Measurements from ENCODE around the gene UTS2B. TPM values are rescaled to one million over a fixed set of nuclear protein-coding genes. Genes with fewer than 3 reads are reported as not detected.

The UTS2B gene
- total and polyA plus RNA-seq, 2 of the 13 experiments (the other 11 are each of a cell fraction or from before 2014, with no cell fraction given) = 0.03 to 0.46 TPM

- TF ChIP-seq HNF1A (IDR thresholded peaks at IDR 0.05; ENCODE audit: low read depth) (peak; percentile 29; the same call in 1 of the 2 replicates), HNF1A (CRISPR knock-in tag; IDR thresholded peaks at IDR 0.05; ENCODE audit: borderline replicate concordance) (no peak), CENPX (CRISPR knock-in tag; IDR thresholded peaks at IDR 0.05) (no peak), DNMT3B (CRISPR knock-in tag; conservative IDR thresholded peaks at IDR 0.05) (peak; percentile 68; the same call in 1 of the 2 replicates), FOXO1 (CRISPR knock-in tag; IDR thresholded peaks at IDR 0.05) (peak; percentile 48; the same call in 1 of the 2 replicates), ZBTB34 (CRISPR knock-in tag; IDR thresholded peaks at IDR 0.05) (no peak), POLR2G (IDR thresholded peaks at IDR 0.05; ENCODE audit: low read depth, low read length) (peak; percentile 81), ZNF431 (CRISPR knock-in tag; IDR thresholded peaks at IDR 0.05; ENCODE audit: borderline replicate concordance, low read depth) (no peak; the same call in 1 of the 2 replicates), RFXANK (CRISPR knock-in tag; IDR thresholded peaks at IDR 0.05) (peak; percentile 63; the same call in 1 of the 2 replicates)
- TF ChIP-seq, protein P1, sequence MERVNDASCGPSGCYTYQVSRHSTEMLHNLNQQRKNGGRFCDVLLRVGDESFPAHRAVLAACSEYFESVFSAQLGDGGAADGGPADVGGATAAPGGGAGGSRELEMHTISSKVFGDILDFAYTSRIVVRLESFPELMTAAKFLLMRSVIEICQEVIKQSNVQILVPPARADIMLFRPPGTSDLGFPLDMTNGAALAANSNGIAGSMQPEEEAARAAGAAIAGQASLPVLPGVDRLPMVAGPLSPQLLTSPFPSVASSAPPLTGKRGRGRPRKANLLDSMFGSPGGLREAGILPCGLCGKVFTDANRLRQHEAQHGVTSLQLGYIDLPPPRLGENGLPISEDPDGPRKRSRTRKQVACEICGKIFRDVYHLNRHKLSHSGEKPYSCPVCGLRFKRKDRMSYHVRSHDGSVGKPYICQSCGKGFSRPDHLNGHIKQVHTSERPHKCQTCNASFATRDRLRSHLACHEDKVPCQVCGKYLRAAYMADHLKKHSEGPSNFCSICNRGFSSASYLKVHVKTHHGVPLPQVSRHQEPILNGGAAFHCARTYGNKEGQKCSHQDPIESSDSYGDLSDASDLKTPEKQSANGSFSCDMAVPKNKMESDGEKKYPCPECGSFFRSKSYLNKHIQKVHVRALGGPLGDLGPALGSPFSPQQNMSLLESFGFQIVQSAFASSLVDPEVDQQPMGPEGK (CRISPR knock-in tag; IDR thresholded peaks at IDR 0.05) = peak; percentile 96
- TF ChIP-seq, protein P2, sequence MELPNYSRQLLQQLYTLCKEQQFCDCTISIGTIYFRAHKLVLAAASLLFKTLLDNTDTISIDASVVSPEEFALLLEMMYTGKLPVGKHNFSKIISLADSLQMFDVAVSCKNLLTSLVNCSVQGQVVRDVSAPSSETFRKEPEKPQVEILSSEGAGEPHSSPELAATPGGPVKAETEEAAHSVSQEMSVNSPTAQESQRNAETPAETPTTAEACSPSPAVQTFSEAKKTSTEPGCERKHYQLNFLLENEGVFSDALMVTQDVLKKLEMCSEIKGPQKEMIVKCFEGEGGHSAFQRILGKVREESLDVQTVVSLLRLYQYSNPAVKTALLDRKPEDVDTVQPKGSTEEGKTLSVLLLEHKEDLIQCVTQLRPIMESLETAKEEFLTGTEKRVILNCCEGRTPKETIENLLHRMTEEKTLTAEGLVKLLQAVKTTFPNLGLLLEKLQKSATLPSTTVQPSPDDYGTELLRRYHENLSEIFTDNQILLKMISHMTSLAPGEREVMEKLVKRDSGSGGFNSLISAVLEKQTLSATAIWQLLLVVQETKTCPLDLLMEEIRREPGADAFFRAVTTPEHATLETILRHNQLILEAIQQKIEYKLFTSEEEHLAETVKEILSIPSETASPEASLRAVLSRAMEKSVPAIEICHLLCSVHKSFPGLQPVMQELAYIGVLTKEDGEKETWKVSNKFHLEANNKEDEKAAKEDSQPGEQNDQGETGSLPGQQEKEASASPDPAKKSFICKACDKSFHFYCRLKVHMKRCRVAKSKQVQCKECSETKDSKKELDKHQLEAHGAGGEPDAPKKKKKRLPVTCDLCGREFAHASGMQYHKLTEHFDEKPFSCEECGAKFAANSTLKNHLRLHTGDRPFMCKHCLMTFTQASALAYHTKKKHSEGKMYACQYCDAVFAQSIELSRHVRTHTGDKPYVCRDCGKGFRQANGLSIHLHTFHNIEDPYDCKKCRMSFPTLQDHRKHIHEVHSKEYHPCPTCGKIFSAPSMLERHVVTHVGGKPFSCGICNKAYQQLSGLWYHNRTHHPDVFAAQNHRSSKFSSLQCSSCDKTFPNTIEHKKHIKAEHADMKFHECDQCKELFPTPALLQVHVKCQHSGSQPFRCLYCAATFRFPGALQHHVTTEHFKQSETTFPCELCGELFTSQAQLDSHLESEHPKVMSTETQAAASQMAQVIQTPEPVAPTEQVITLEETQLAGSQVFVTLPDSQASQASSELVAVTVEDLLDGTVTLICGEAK (IDR thresholded peaks at IDR 0.05) = no peak
- TF ChIP-seq, protein P2 (CRISPR knock-in tag; IDR thresholded peaks at IDR 0.05) = peak; percentile 82
These were observed 1.2 kb downstream of the UTS2B start, which contains the start of gene CCDC50 (continued) for GRCh38 chr3:191328962-191329653.
